ENCODE measurements around the gene ACACA.

ACACA gene

GRCh38 chr17:37045351-37045922 is 361.2 kb downstream of the ACACA start:
- DNase-seq, result no peak
- H3K9me3 ChIP-seq (replicated peaks; ENCODE audit: insufficient read depth, low read length), result no peaks in the 10 kb centered on the region
- no peaks in the 10 kb centered on the region for H3K9me2 ChIP-seq (replicated peaks; ENCODE audit: insufficient read depth, low read length)
- TF ChIP-seq EZH2phosphoT487 (IDR thresholded peaks at IDR 0.05; ENCODE audit: low read length) (no peak), EZH2 (optimal IDR thresholded peaks at IDR 0.05; ENCODE audit: low read depth, low read length) (no peak), CTCF (IDR thresholded peaks at IDR 0.05; ENCODE audit: low read length) (no peak)
- H3K4me1 ChIP-seq (ENCODE audit: low read length), result no peaks in the 10 kb centered on the region
- H3K79me2 ChIP-seq (ENCODE audit: low read length), result no peaks in the 10 kb centered on the region
- no peak overlapping the region for H3K27ac ChIP-seq (ENCODE audit: low read length)
- H3F3A ChIP-seq (ENCODE audit: insufficient read depth, low read length), result no peaks in the 10 kb centered on the region
- H3K4me3 ChIP-seq (ENCODE audit: low read length), result no peak overlapping the region
- H3K36me3 ChIP-seq (replicated peaks; ENCODE audit: insufficient read depth, low read length), result no peaks in the 10 kb centered on the region; the same call in 1 of the 2 replicates
- H3K9ac ChIP-seq (ENCODE audit: low read length), result no peak overlapping the region
- no peaks in the 10 kb centered on the region for H3K27me3 ChIP-seq (replicated peaks; ENCODE audit: insufficient read depth, low read length)
- no peak overlapping the region for H2AFZ ChIP-seq (ENCODE audit: low read length)
- no peak overlapping the region for H3K4me2 ChIP-seq (ENCODE audit: low read depth, low read length)
- H4K20me1 ChIP-seq (ENCODE audit: insufficient read depth, low read length), result no peaks in the 10 kb centered on the region

- no peak for DNase-seq
- Histone ChIP-seq H3K36me3 (replicated peaks; ENCODE audit: insufficient read depth, low read length) (no peaks in the 10 kb centered on the region; the same call in 1 of the 2 replicates), H2AFZ (ENCODE audit: low read length) (no peak overlapping the region), H3K4me1 (ENCODE audit: low read length) (no peaks in the 10 kb centered on the region), H3K4me2 (ENCODE audit: low read depth, low read length) (no peak overlapping the region), H3K27me3 (replicated peaks; ENCODE audit: insufficient read depth, low read length) (no peaks in the 10 kb centered on the region), H3K79me2 (ENCODE audit: low read length) (no peaks in the 10 kb centered on the region), H3K4me3 (ENCODE audit: low read length) (no peak overlapping the region), H3K9ac (ENCODE audit: low read length) (no peak overlapping the region), H3K9me2 (replicated peaks; ENCODE audit: insufficient read depth, low read length) (no peaks in the 10 kb centered on the region), H3K9me3 (replicated peaks; ENCODE audit: insufficient read depth, low read length) (no peaks in the 10 kb centered on the region), H4K20me1 (ENCODE audit: insufficient read depth, low read length) (no peaks in the 10 kb centered on the region), H3F3A (ENCODE audit: insufficient read depth, low read length) (no peaks in the 10 kb centered on the region), H3K27ac (ENCODE audit: low read length) (no peak overlapping the region)
- TF ChIP-seq EZH2 (optimal IDR thresholded peaks at IDR 0.05; ENCODE audit: low read depth, low read length) (no peak), CTCF (IDR thresholded peaks at IDR 0.05; ENCODE audit: low read length) (no peak), EZH2phosphoT487 (IDR thresholded peaks at IDR 0.05; ENCODE audit: low read length) (no peak)
These were observed 363.4 kb downstream of the ACACA start for GRCh38 chr17:37043201-37043600.

GRCh38 chr17:37041932-37042331 is 364.7 kb downstream of the ACACA start:
- Histone ChIP-seq H3K27me3 (replicated peaks; ENCODE audit: insufficient read depth, low read length) (no peaks in the 10 kb centered on the region), H3F3A (ENCODE audit: insufficient read depth, low read length) (no peaks in the 10 kb centered on the region), H3K36me3 (replicated peaks; ENCODE audit: insufficient read depth, low read length) (no peaks in the 10 kb centered on the region; the same call in 1 of the 2 replicates), H3K4me3 (ENCODE audit: low read length) (no peak overlapping the region), H4K20me1 (ENCODE audit: insufficient read depth, low read length) (no peaks in the 10 kb centered on the region), H3K27ac (ENCODE audit: low read length) (no peak overlapping the region), H3K79me2 (ENCODE audit: low read length) (no peaks in the 10 kb centered on the region), H3K9ac (ENCODE audit: low read length) (no peak overlapping the region), H3K9me2 (replicated peaks; ENCODE audit: insufficient read depth, low read length) (no peaks in the 10 kb centered on the region), H3K9me3 (replicated peaks; ENCODE audit: insufficient read depth, low read length) (no peaks in the 10 kb centered on the region), H2AFZ (ENCODE audit: low read length) (no peak overlapping the region), H3K4me1 (ENCODE audit: low read length) (no peaks in the 10 kb centered on the region), H3K4me2 (ENCODE audit: low read depth, low read length) (no peak overlapping the region)
- DNase-seq, result no peak
- TF ChIP-seq EZH2 (optimal IDR thresholded peaks at IDR 0.05; ENCODE audit: low read depth, low read length) (no peak), CTCF (IDR thresholded peaks at IDR 0.05; ENCODE audit: low read length) (no peak), EZH2phosphoT487 (IDR thresholded peaks at IDR 0.05; ENCODE audit: low read length) (no peak)

Measured in MM.1S (cell line).